Measurements from ENCODE around the gene AKT3.

The AKT3 gene

GRCh38 chr1:243482141-243483022, 367.7 kb downstream of the AKT3 start:
- no peak for DNase-seq

- DNase-seq: no peak
These were observed 368.9 kb downstream of the AKT3 start for GRCh38 chr1:243481101-243481500.

GRCh38 chr1:243477731-243478290, 372.2 kb downstream of the AKT3 start:
- no peak for DNase-seq

- DNase-seq: no peak
These were observed 374.1 kb downstream of the AKT3 start for GRCh38 chr1:243475966-243476365.

- no peak for DNase-seq
These were observed 375.1 kb downstream of the AKT3 start for GRCh38 chr1:243474906-243475305.

GRCh38 chr1:243474136-243474881, 375.7 kb downstream of the AKT3 start:
- DNase-seq: no peak

GRCh38 chr1:243473227-243474135, 376.6 kb downstream of the AKT3 start:
- no peak for DNase-seq

GRCh38 chr1:243471754-243472745, 378.0 kb downstream of the AKT3 start:
- no peak for DNase-seq

- DNase-seq: no peak
These were observed 378.9 kb downstream of the AKT3 start for GRCh38 chr1:243471026-243471685.

GRCh38 chr1:243470502-243470901, 379.5 kb downstream of the AKT3 start:
- no peak for DNase-seq

GRCh38 chr1:243469497-243469896, 380.5 kb downstream of the AKT3 start:
- DNase-seq: no peak

GRCh38 chr1:243465738-243466137, 384.3 kb downstream of the AKT3 start:
- DNase-seq: no peak

GRCh38 chr1:243465081-243465480, 385.0 kb downstream of the AKT3 start:
- DNase-seq: no peak

- DNase-seq: no peak
These were observed 386.9 kb downstream of the AKT3 start for GRCh38 chr1:243462929-243463697.

- no peak for DNase-seq
These were observed 388.3 kb downstream of the AKT3 start for GRCh38 chr1:243461700-243462099.

GRCh38 chr1:243459059-243459458, 391.0 kb downstream of the AKT3 start:
- DNase-seq: no peak

- DNase-seq: no peak
These were observed 392.6 kb downstream of the AKT3 start for GRCh38 chr1:243457363-243457982.

GRCh38 chr1:243455760-243456651, 394.0 kb downstream of the AKT3 start:
- DNase-seq: no peak
